Liver (tissue), 9 donors: Measurements from ENCODE around the gene RAD51AP1. TPM values are rescaled to one million over a fixed set of nuclear protein-coding genes. Genes with fewer than 3 reads are reported as not detected.

Experiments used
- DNase-seq: peaks from one replicate; pipeline ENCODE4 v3.0.0-alpha.2; 2017; ENCODE audit warnings: low spot score
- H3K27ac ChIP-seq, 2 donors: one replicate each; pipeline ENCODE4 v1.7.0; 2013; ENCODE audit warnings: inconsistent platforms in 2 of 2, low read length in 2 of 2, control low read depth in 1 of 2, low read depth in 1 of 2, mild to moderate bottlenecking in 1 of 2
- H3K27me3 ChIP-seq, 4 donors: one replicate each; pipeline versions ENCODE4 v1.6.1 to v1.7.0; 2013; ENCODE audit warnings: low read length in 3 of 4, inconsistent platforms in 1 of 4, mild to moderate bottlenecking in 1 of 4, moderate library complexity in 1 of 4; ENCODE audit not compliant: control insufficient read depth in 4 of 4, insufficient read depth in 4 of 4
- H3K36me3 ChIP-seq, 4 donors: one replicate each; pipeline versions ENCODE4 v1.6.1 to v1.7.0; 2013; ENCODE audit warnings: low read length in 3 of 4, mild to moderate bottlenecking in 3 of 4, low read depth in 1 of 4, moderate library complexity in 1 of 4; ENCODE audit not compliant: control insufficient read depth in 4 of 4, insufficient read depth in 3 of 4
- H3K4me1 ChIP-seq, 4 donors: one replicate each; pipeline versions ENCODE4 v1.6.1 to v1.7.0; 2013; ENCODE audit warnings: low read length in 3 of 4, mild to moderate bottlenecking in 3 of 4, moderate library complexity in 1 of 4; ENCODE audit not compliant: control insufficient read depth in 4 of 4, insufficient read depth in 4 of 4
- H3K4me3 ChIP-seq, 3 donors: one replicate each; pipeline versions ENCODE4 v1.6.1 to v1.7.0; 2013; ENCODE audit warnings: low read length in 3 of 3, control low read depth in 1 of 3, low read depth in 1 of 3, mild to moderate bottlenecking in 1 of 3
- H3K9ac ChIP-seq, 2 donors: one replicate each; pipeline ENCODE4 v1.7.0; 2013; ENCODE audit warnings: low read length in 2 of 2, mild to moderate bottlenecking in 2 of 2, moderate library complexity in 2 of 2, control low read depth in 1 of 2, low read depth in 1 of 2
- H3K9me3 ChIP-seq, 4 donors: one replicate each; pipeline versions ENCODE4 v1.6.1 to v1.7.0; 2013; ENCODE audit warnings: low read length in 3 of 4; ENCODE audit not compliant: control insufficient read depth in 4 of 4
- EGR1 ChIP-seq, 2 donors: IDR thresholded peaks; 2 replicates each; pipeline ENCODE4 v1.6.1; 2016 to 2018; ENCODE audit warnings: antibody characterized with exemption in 2 of 2, low read depth in 2 of 2
- FOXA1 ChIP-seq: IDR thresholded peaks from 2 replicates; pipeline ENCODE4 v1.6.1; 2016; ENCODE audit warnings: antibody characterized with exemption
- FOXA2 ChIP-seq: IDR thresholded peaks from 2 replicates; pipeline ENCODE4 v1.6.1; 2016; ENCODE audit warnings: antibody characterized with exemption
- GABPA ChIP-seq, 2 donors: IDR thresholded peaks in 1 of 2; conservative IDR thresholded peaks in 1 of 2; 2 replicates each; pipeline ENCODE4 v1.6.1; 2016; ENCODE audit warnings: antibody characterized with exemption in 2 of 2, mild to moderate bottlenecking in 1 of 2, moderate library complexity in 1 of 2
- HNF4A ChIP-seq, 2 donors: conservative IDR thresholded peaks; 2 replicates each; pipeline ENCODE4 v1.6.1; 2016; ENCODE audit warnings: antibody characterized with exemption in 2 of 2, mild to moderate bottlenecking in 2 of 2
- HNF4G ChIP-seq: IDR thresholded peaks from 2 replicates; pipeline ENCODE4 v1.6.1; 2016; ENCODE audit warnings: antibody characterized with exemption
- JUND ChIP-seq, 2 donors: IDR thresholded peaks; 2 replicates each; pipeline ENCODE4 v1.6.1; 2016; ENCODE audit warnings: antibody characterized with exemption in 2 of 2
- MAX ChIP-seq: IDR thresholded peaks from 2 replicates; pipeline ENCODE4 v1.6.1; 2016; ENCODE audit warnings: antibody characterized with exemption
- NR2F2 ChIP-seq: IDR thresholded peaks from 2 replicates; pipeline ENCODE4 v1.6.1; 2016; ENCODE audit warnings: antibody characterized with exemption
- RAD21 ChIP-seq, 2 donors: IDR thresholded peaks; 2 replicates each; pipeline ENCODE4 v1.6.1; 2016; ENCODE audit warnings: antibody characterized with exemption in 2 of 2, mild to moderate bottlenecking in 2 of 2
- REST ChIP-seq: IDR thresholded peaks from 2 replicates; pipeline ENCODE4 v1.6.1; 2016; ENCODE audit warnings: antibody characterized with exemption, mild to moderate bottlenecking
- RXRA ChIP-seq, 2 donors: IDR thresholded peaks; 2 replicates each; pipeline ENCODE4 v1.6.1; 2017 to 2018; ENCODE audit warnings: antibody characterized with exemption in 2 of 2, mild to moderate bottlenecking in 1 of 2
- SP1 ChIP-seq: IDR thresholded peaks from 2 replicates; pipeline ENCODE4 v1.6.1; 2018; ENCODE audit warnings: antibody characterized with exemption, mild to moderate bottlenecking
- TAF1 ChIP-seq: conservative IDR thresholded peaks from 2 replicates; pipeline ENCODE4 v1.6.1; 2016; ENCODE audit warnings: antibody characterized with exemption, mild to moderate bottlenecking
- YY1 ChIP-seq: IDR thresholded peaks from 2 replicates; pipeline ENCODE4 v1.6.1; 2016; ENCODE audit warnings: antibody characterized with exemption, mild to moderate bottlenecking
- ZBTB33 ChIP-seq: IDR thresholded peaks from 2 replicates; pipeline ENCODE4 v1.6.1; 2016; ENCODE audit warnings: antibody characterized with exemption
- WGBS: extraction: QIAGEN DNeasy Blood & Tissue Kit; methylation state at CpG from one replicate; pipeline ENCODE4 v1.1.7; 2013; 5-methylcytosine and 5-hydroxymethylcytosine counted together
- polyA plus RNA-seq, 2 donors: library from polyadenylated mRNA; stranded (reverse) in 1 of 2; unstranded in 1 of 2; fragments of 200-250 nt in 1 of 2; fragments of >200 nt in 1 of 2; fragmentation: Nextera tagmentation in 1 of 2; extraction: Ambion mirVana in 1 of 2; gene quantifications; one replicate each; pipeline versions ENCODE4 v1.2.1 to v1.2.3, GENCODE V29; 2013 to 2015
- total RNA-seq, 2 donors: library from RNA; depleted of rRNA; stranded (reverse); fragments of >200 nt; gene quantifications; one replicate each; pipeline ENCODE4 v1.2.3, GENCODE V29; 2014
- TF ChIP-seq, protein P1 (sequence below): fragments of 150-350 bp; IDR thresholded peaks from 2 replicates; pipeline ENCODE4 v1.5.1; 2017; ENCODE audit warnings: improper control_type of control experiment, low read depth, low read length; ENCODE audit not compliant: missing input control
- TF ChIP-seq, protein P2 (sequence below): IDR thresholded peaks from 2 replicates; pipeline ENCODE4 v1.6.1; 2016; ENCODE audit warnings: antibody characterized with exemption
- donor health status: healthy.
- donor health status: healthy.
- donor health status: healthy.
- donor health status: healthy.
- donor health status: healthy.

RAD51AP1 gene
- total and polyA plus RNA-seq, 4 donors, result 0.50 to 14.9 (median 1.3) TPM

DNA sequence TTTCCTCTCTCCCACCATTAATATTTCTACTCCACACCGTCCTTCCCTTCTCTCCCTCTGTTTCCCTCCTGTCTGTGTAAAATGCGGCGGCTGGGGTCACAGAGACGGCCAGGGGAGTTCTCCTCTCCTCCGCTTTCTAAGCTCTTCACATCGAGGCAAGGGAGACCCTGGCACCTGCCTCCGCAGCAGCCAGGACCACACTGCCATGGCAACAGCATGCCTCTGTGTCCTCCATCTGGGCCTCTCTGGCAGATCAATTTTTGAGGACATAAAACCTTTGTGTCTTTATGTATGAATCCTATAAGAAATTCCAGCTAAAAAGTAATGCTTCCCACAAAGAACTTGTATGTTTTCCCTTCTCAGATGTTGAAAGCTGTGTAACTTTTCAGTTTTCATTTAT is 64.7 kb downstream of the RAD51AP1 start:
- no peak for TF ChIP-seq TAF1

DNA sequence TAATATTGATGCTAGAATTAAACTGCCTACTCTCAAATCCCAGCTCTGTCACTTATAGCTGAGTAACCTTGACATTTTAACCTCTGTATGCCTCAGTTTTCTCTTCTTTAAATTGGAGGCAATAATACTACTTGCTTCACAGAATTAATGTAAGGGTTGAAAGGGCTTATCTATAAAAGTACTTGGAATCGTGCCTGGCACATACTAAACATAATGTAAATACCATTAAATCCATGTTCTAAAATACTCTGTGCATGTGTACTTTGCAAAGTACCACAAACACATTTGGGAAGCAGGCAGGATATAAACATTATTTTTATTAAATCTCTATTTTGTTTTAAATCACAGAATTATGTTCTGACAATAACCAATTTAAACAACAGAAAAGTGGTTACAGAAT is 65.3 kb downstream of the RAD51AP1 start:
- Histone ChIP-seq H3K9ac (no peak overlapping the region), H3K27me3 (no peaks in the 10 kb centered on the region), H3K4me3 (no peak overlapping the region), H3K27ac (no peak overlapping the region), H3K36me3 (no peaks in the 10 kb centered on the region), H3K9me3 (no peaks in the 10 kb centered on the region), H3K4me1 (no peaks in the 10 kb centered on the region)
- TF ChIP-seq EGR1 (IDR thresholded peaks at IDR 0.05; ENCODE audit: low read depth in 2 of 2) (no peak), SP1 (no peak), GABPA (IDR thresholded peaks at IDR 0.05 in 1 of 2, conservative IDR thresholded peaks at IDR 0.05 in 1 of 2) (no peak), NR2F2 (no peak)
- 14% methylated on average over 1 of the region's 1 CpG for WGBS
- DNase-seq, result no peak

More for the DNA sequence above, 64.7 kb downstream of the RAD51AP1 start:
- no peak for DNase-seq
- H3K27ac ChIP-seq, result no peak overlapping the region
- H3K27me3 ChIP-seq, result no peaks in the 10 kb centered on the region
- H3K36me3 ChIP-seq, result no peaks in the 10 kb centered on the region
- no peak overlapping the region for H3K4me3 ChIP-seq
- no peaks in the 10 kb centered on the region for H3K9me3 ChIP-seq
- no peak overlapping the region for H3K9ac ChIP-seq
- no peaks in the 10 kb centered on the region for H3K4me1 ChIP-seq
- 69% methylated on average over 7 of the region's 7 CpGs for WGBS

GRCh38 chr12:4604684-4605193 is 66.0 kb downstream of the RAD51AP1 start:
- TF ChIP-seq NR2F2 (no peak), REST (peak; percentile 53), RXRA (IDR thresholded peaks at IDR 0.05) (peak; percentile 46 to 56), TAF1 (peak; percentile 51), JUND (IDR thresholded peaks at IDR 0.05) (no peak), HNF4A (conservative IDR thresholded peaks at IDR 0.05) (peak; percentile 31 to 40), MAX (peak; percentile 89), ZBTB33 (peak; percentile 92), HNF4G (no peak), FOXA2 (peak; percentile 17), FOXA1 (no peak), YY1 (peak; percentile 96), SP1 (peak; percentile 26), RAD21 (IDR thresholded peaks at IDR 0.05) (peak; percentile 76 to 82), GABPA (IDR thresholded peaks at IDR 0.05 in 1 of 2, conservative IDR thresholded peaks at IDR 0.05 in 1 of 2) (peak in 1 of 2 donors; percentile 71), EGR1 (IDR thresholded peaks at IDR 0.05; ENCODE audit: low read depth in 2 of 2) (peak in 1 of 2 donors; percentile 43)
- TF ChIP-seq, protein P1, sequence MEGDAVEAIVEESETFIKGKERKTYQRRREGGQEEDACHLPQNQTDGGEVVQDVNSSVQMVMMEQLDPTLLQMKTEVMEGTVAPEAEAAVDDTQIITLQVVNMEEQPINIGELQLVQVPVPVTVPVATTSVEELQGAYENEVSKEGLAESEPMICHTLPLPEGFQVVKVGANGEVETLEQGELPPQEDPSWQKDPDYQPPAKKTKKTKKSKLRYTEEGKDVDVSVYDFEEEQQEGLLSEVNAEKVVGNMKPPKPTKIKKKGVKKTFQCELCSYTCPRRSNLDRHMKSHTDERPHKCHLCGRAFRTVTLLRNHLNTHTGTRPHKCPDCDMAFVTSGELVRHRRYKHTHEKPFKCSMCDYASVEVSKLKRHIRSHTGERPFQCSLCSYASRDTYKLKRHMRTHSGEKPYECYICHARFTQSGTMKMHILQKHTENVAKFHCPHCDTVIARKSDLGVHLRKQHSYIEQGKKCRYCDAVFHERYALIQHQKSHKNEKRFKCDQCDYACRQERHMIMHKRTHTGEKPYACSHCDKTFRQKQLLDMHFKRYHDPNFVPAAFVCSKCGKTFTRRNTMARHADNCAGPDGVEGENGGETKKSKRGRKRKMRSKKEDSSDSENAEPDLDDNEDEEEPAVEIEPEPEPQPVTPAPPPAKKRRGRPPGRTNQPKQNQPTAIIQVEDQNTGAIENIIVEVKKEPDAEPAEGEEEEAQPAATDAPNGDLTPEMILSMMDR, result peak; percentile 98
- TF ChIP-seq, protein P2, sequence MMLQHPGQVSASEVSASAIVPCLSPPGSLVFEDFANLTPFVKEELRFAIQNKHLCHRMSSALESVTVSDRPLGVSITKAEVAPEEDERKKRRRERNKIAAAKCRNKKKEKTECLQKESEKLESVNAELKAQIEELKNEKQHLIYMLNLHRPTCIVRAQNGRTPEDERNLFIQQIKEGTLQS, result no peak
- DNase-seq, result peak; percentile 76
- Histone ChIP-seq H3K9me3 (no peaks in the 10 kb centered on the region), H3K36me3 (no peaks in the 10 kb centered on the region), H3K27me3 (no peaks in the 10 kb centered on the region), H3K9ac (peak overlapping the region; percentile 63 to 83), H3K27ac (peak overlapping the region; percentile 16 to 29), H3K4me3 (peak overlapping the region; percentile 70 to 93 (median 92)), H3K4me1 (no peaks in the 10 kb centered on the region)
- 4% methylated on average over 25 of the region's 25 CpGs for WGBS
